GM12892 (cell line): Measurements from ENCODE around the gene RHEBL1.
"Not testable (repeated sequence)": the region's sequence is repeated elsewhere in the genome, so short reads cannot be mapped to it uniquely, and the experiment has no call there.

ENCODE experiments used
- POLR2A ChIP-seq: IDR thresholded peaks from 2 replicates; pipeline ENCODE4 v1.6.1; 2011; ENCODE audit warnings: low read depth, low read length, control low read depth
- POLR2AphosphoS5 ChIP-seq: IDR thresholded peaks from 2 replicates; pipeline ENCODE4 v1.6.1; 2011; ENCODE audit warnings: low read depth, low read length, control low read depth
- TAF1 ChIP-seq: IDR thresholded peaks from 2 replicates; pipeline ENCODE4 v1.6.1; 2011; ENCODE audit warnings: low read depth, mild to moderate bottlenecking, control low read depth, low read length, borderline replicate concordance

DNA sequence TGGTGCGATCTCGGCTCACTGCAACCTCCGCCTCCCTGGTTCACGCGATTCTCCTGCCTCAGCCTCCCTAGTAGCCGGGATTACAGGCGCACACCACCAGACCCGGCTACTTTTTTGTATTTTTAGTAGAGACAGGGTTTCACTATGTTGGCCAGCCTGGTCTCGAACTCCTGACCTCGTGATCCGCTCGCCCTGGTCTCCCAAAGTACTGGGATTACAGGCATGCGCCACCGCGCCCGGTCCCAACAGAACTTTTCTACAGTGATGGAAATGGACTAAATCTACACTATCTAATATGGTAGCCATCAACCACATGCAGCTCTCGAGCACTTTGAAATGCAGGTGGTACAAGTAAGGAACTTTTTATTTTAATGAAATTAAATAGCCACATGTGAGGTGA is 7.9 kb downstream of the RHEBL1 start:
- not testable (repeated sequence) for TF ChIP-seq POLR2A, POLR2AphosphoS5, TAF1
